HG02763 (cell line): ENCODE results near the gene SLPI.

Experiments
- ATAC-seq: cut with Tn5 transposase; IDR thresholded peaks from one replicate; pipeline ENCODE4 v1.9.1; 2021; ENCODE audit warnings: mild to moderate bottlenecking, moderate library complexity; ENCODE audit not compliant: unreplicated experiment

The SLPI gene, protein sequence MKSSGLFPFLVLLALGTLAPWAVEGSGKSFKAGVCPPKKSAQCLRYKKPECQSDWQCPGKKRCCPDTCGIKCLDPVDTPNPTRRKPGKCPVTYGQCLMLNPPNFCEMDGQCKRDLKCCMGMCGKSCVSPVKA

DNA sequence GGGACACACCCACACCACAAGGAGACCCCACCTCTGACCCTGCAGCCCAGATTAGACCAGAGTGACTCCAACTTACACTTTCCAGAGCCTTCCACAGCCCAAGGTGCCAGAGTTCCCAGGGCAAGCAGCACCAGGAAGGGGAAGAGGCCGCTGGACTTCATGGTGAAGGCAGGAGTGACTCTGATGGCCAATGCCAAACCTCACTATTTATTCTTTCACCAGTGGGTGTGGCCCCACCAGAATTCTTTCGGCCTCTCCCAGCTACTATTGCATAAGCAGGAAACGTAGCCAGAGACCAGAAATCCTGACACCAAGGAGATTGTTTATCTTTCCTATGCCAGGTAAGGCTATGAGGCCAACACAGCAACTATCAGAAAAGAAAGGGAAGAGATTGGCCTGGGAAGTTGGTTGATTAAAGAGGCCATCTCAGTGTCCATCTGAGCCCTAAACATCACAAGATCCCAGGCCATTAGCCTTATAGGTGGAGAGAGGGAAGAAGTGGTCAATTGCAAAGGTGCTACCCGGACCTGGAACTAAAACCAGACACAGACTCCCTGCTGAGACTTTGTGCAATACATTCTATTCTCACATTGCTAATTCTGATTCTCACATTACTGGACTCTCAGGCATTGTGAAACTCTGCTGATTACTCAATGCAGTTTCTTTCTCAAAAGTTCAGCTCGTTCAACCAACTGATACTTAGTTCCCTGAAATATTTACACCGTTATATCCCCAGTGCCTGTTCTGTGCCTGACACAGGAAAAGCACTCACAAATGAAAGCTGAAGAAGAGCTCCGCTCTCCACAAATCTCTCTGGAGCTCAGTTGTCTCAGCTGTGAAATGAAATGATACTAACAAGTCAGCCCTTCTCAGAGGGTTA is at the start of gene SLPI:
SLPI (minus strand) TSS at position 182 of the 880 bp plus-strand sequence; CDS start at position 161, 21 bp downstream.
- no peak for ATAC-seq

DNA sequence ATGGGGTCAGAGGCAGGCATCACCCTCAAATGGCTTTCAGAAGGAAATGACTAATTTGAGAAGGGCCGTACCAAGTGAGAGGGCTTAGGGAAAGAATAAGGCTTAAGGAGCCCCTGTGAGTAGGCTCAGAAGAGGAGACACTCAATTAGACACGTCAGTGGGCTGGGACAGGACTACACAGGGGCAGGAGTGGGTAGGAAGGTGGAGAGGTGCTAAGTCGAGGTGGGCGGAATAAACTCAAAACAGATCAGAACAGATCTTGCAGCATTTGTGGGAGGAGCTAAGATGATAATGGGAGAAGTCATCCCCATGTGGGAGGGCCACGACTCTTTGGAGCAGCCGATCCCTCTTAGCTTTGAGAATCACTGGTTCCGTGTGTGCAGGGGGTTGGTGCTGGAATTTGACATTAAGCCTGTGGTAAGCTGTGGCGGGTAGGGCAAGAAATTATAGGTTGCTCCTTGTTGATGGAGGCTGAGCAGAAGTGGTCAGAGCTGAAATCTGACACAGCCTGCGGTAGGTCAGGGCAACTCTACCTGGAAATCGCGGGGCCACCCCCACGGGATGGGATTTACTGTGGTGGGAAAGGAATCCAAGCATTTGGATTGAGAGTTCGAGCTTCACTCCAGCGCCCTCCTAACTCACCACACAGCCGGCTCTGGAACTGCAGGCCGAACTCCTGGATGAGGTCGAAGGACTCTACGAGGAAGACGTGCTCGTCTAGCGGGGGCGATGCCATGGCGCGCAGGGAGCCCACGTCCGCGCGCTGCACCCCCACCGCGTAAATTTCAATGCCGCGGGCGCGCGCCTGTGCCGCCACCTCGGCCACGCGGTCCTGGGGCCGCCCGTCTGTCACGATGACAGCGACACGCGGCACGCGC is 49.5 kb upstream of the SLPI start:
- no peak for ATAC-seq

DNA sequence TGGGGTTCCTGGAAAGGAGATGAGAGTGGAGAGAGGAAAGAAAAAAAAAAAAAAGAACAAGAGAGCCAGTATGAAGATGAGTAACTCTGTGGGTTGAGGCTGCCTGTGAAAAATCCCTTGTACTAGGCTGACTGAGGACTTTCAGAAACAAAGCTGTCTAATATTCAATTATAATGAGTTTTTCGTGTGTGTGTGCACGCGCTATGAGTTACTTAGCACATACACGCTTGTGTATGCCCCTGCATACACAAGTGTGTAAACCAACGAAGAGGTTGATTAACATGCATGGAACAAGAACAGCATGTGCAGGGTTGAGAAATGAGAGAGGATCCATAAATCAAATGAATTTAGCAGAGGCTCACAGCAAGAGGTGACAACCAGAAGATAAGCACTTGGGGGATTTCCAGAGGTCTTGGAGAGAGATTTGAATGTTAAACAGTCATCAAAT is 47.5 kb upstream of the SLPI start:
- no peak for ATAC-seq

DNA sequence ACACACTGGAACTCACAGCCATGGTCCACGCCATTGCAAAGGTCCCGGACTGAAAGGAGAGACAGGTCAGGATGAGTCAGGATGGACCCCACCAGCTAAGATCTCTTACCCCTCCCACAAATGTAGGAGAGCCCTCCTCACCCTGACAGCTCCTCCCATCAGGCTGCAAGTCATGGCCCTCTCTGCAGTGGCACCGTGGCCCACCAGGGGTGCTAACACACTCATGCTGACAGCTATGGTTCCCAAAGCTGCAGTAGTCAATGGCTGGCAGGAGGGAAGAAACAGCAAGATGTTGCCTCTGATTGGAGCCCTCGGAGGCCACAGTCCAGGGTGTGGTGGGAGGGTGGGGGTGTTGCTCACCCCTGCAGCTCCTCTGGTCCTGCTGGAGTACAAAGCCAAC is 46.6 kb upstream of the SLPI start:
- no peak for ATAC-seq

DNA sequence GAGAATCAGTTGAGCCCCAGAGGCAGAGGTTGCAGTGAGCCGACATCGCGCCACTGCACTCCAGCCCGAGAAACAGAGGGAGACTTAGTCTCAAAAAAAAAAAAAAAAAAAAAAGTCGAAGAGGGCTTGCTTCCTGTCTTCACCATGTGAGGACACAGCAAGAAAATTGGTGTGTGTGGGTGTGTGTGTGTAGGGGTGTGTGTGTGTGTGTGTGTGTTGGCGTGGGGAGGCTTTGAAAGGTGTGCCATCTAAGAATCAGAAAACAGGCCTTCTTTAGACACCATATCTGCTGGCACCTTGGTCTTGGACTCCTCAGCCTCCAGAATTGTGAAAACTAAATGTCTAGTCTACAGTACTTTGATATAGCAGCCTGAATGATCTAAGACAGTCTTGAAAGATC is 45.4 kb upstream of the SLPI start:
- ATAC-seq, result no peak

DNA sequence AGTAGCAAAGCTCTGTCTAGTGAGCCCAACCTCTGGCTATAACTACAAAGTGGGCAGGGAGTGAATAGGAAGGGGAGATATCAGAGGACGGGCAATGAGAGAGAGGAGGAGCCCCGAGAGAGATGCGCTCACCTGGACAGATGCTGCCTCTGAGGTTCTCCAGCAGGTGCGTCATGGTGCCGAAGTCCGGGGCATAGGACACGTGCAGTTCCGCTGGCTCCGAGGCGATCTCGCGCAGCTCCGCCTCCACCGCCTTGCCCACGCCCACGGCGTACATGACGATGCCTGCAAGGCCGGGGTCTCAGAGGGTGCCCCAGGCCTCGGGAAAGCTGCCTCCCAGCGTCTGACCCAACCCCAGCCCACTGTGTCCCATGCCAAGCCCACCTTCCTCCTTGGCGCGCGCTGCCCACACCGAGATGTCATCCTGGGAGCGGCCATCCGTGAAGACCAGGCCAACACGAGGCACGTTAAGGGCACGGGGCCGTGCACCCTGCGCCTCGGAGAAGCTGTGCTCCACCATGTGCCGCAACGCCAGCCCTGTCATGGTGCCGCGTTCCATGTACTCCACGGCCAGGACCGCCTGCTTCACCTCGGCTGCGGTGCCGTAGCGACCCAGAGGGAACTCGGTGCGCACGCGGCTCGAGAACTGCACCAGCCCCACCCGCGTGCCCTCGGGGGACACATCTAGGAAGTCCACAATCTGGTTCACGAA is 43.6 kb upstream of the SLPI start:
- ATAC-seq, result no peak

DNA sequence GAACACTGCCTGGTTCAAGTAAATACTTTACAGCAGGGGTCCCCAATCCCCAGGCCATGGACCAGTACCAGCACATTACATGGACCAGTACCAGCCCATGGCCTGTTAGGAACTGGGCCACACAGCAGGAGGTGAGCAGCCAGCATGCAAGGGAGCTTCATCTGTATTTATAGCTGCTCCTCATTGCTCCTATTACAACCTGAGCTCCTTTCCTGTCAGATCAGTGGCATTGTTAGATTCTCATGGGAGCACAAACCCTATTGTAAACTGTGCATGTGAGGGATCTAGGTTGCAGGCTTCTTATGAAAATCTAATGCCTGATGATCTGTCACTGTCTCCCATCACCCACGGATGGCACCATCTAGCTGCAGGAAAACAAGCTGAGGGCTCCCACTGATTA is 40.3 kb upstream of the SLPI start:
- no peak for ATAC-seq

DNA sequence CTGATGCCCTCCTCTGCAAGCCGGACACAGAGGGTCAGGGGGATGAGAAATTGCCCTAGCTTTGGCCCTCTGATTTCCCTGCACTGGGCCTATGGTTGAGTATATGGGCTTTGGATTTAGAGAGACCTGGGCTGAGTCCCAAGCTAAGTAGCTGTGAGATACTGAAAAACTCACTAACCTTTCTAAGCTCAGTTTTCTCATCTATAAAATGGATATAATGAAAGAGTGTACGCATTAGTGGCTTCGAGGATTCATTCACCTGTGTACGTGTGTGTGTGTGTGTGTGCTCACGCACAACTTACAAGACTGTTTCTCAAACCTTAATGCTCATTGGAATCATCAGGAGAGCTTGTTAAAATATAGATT is 39.6 kb upstream of the SLPI start:
- ATAC-seq, result no peak

DNA sequence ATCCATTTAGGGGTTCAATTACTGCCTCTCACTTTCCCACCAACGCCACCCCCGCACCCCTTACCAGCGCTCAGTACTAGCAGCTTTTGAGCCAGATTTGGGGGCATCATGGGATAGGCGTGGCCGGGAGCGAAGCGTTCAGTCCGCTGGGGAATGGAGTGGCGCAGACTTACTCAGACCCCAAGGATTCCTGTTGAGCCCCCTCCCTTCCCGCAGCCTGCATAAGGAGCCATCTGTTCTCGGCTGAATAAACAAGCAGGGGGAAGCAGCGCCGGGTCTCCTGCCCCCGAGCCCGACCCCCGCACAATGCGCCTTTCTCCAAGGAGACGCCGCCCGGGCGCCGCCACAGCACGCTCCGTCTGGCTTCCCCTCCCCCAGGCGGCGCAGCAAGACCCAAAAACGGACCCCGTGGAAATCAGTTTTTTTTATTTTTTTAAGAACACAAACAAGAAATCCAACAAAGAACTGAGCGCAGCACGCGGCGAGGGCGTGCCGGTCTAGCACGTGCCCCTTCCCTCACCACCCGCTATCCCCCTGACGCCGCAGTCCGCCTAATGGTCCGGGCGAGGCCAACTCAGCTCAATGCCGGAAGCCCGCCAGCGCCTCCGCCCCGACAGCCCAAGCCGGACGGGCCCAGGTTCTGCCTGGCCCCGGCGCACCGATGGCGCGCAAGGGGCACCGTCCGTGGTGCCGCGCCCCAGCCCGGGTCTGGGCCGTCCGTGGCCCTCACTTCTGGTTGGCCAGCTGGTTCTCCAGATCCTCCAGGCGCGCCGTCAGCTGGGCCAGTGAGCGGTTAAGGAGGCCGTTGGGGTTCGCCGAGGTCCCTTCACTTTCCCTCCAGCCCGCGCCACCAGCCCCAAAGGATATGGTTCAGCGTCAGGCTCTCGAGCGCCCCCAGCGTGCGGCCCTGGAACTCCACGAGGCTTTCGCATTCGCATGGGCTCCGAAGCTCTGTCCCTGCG is 39.0 kb upstream of the SLPI start:
- no peak for ATAC-seq

DNA sequence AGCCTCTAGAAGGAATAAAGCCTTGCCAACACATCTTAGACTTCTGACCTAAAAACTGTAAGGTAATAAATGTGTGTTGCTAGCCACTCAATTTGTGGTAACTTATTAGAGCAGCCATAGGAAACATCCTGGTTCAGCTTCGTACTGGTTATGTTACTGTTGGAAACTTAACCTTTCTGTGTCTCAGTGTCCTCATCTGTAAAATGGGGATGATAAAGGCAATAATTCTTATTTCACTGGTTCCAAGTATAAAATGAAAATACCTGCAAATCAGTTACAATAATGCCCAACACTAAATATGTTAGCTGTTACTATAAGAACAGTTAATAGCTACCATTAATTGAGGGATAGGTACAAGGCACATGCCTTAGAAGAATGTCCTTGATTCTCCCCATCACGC is 38.0 kb upstream of the SLPI start:
- no peak for ATAC-seq

DNA sequence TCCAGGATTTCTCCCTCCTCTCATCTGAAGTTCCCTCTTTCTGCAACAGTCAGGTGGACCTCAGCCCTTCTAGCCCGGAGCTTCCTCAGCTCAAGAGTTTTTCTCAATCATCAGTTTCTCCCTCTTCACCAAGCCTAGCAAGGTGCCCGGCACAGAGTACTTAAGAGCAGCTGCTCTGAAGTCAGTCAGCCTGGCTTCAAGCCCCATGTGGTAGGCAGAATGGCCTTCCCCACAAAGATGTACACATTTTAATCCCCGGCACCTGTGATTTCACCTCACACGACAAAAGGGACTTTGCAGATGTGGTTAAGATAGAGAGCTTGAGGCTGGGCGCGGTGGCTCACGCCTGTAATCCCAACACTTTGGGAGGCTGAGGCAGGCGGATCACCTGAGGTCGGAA is 37.2 kb upstream of the SLPI start:
- no peak for ATAC-seq

DNA sequence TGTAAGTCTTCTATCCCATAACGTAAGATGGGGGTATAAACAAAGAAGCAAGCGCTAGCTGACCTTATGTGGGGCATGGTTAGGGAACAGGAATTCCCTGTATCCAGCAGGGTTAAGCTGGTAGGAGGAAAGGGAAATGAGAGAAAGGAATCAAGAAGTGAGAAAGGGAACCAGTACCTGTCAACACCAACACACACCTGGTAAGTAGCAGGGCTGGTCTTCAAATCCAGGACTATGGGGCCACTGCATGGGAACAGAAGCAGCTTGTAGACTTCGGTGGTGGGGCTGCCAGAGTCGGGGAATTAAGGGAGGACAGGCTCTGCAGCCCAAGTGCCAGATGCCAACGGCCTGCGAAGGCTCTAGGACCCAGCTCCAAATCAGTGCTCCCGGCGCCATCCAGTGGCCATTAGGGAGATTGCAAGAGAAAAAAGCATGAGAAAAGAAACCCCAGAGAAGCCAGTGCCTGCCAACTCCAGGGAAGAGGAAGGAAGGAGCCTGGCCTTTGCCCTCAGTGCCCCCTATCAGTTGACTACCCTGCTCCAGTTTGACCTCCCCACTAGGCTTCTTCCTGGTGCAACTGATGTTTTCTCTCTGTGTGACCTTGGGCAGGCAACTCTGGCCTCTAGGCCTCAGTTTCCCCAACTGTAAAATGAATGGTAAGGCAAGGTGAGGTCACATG is 36.5 kb upstream of the SLPI start:
- no peak for ATAC-seq

DNA sequence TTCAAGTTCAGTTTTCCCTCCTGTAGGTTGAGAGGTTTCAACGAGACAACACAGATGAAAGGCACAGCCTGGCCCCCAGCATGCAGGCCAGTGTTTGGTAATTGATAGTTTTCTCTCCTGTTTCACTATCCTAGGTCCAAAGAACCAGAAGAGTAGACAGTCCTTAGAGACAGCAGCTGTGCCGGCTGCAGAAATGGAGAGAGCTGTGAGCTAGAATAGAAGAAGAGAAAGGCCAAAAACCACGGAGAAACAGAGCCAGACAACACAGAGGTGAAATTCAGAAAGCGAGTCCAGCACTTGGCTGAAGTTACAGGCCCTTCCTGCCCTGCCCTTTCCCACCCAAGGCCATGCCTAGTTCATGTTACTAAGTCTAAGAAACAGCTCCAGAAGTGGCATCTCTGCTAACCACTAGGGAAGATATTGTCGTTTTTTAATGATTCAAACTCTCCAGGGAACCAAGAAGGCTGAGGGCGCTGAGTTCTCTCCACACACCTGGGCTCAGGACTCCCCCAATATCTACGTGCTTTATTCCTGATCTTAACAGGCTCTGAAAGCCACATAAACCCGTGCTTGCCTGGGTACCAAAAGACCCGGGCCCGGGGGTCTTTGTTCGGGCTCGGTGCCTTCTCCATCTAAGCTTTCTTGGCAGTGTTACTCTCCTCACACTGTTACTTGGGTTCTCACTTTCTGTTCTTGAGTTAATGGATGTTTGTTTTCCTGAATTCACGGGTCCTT is 35.7 kb upstream of the SLPI start:
- ATAC-seq, result no peak

DNA sequence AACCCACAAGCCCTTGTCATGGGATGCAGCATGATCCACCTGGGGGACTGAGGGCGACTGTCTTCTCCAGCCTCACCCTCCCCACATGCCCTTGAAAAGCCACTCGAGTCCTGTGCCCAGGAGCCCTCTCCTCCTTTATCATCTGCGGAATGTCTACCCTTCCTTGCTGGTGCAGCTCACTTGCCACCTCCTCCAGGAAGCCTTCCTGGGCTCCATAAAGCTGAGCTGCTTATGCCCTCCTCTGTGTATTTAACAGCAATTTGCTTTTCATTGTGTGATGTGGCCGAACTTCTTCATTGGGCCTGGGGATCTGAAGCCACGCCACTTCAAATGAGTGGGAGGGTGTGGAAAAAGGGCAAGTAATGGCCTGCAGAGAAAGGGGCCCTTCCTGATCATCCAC is 34.5 kb upstream of the SLPI start:
- ATAC-seq, result no peak

DNA sequence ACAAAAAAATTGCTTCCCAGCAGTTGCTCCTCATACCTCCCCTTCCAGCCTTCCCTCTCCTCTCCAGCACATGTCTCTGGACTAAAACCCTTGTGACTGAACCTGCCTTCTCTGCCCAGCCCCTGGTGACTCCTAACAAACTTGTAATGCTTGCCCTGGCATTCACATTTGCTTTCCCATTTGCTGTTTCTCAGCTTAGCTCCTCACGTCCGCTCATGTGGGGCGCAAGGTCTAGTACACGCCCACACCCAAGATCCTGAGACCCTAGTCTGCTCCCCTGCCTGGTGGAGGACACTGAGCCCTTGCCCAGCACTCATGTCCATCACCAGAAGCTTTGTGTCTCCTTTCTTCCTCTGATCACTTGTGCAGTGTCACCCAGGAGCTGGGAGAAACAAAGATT is 34.0 kb upstream of the SLPI start:
- no peak for ATAC-seq

DNA sequence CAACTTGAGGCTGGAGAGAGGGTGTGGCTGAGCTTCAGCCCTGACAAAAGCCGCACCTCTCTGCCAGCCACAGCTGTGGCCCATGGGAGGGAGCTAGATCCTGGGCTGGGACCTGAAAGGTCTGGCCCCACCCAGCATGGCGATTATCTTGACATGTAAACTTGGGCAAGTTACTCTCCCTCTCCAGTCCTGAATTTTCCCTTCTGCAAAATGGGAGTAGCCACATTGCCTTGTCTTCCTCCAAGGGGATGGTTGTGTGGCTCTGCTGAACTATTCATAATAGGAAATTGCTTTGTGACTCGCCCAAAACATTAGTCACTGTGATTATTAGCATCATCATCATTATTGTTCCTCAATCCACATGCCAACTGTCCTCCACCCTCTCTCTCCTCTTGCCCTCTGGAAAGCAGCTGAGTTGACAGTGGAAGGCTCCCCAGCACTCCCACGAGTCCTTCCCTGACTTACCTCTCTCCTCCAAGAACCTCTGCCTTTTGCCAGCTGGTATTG is 29.2 kb upstream of the SLPI start:
- no peak for ATAC-seq

DNA sequence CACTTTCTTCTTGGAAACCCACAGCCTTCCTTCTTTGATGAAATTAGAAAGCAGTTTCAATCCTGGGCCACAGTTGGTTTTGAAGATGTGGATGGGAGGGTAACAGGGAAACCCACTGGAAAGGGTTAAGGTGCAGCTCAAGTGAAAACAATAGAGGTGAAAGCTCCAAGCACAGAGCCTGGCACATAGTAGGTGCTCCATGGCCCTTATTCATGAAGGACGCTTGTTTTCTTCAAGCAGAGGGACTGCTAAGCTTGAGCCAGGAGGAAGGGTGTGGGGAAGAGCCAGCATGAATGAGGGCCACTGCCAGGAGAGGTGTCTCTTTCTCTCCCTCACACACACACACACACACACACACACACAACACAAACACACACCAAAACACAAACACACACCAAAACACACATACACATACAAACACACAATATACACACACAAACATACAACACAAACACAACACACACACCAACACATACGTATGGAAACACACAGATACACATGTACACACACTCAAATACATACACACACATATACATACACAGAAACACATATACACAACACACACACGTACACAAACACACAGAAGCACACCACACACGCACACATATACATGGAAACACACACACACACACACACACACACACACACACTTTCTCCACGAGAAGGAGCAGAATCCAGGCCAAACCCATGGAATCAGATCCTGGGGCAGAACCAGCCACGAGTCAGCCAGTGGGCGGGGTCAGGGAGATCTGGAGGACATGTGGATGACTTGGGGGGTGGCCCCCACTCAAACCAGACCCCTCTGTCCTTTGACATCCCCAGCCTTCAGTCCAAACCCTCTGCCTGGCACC is 28.6 kb upstream of the SLPI start:
- ATAC-seq, result no peak

DNA sequence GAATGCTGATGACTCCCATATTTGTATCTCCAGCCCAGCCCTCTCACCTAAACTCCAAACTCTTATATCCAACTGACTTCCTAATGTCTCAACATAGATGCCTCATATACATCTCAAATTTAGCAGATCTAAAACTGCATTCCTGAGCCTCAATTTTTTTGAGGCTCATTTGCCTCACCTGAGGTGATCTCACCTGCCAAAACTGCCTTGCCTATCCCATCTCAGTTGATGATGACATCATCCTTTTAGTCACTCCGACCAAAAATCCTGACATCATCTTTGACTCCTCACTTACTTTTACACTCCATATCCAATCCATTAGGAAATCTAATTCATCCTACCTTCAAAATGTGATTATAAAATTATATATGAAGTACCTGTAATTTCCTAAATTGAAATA is 25.6 kb upstream of the SLPI start:
- no peak for ATAC-seq
